GM12875 (cell line): ENCODE results near the gene EIF1AX.
"Not testable (repeated sequence)": the region's sequence is repeated elsewhere in the genome, so short reads cannot be mapped to it uniquely, and the experiment has no call there.

Experiments used
- H3K4me3 ChIP-seq: one replicate; pipeline ENCODE4 v1.5.1; 2011; ENCODE audit warnings: low read depth, low read length, control low read depth
- TF ChIP-seq, protein P1 (sequence below): IDR thresholded peaks from 2 replicates; pipeline ENCODE4 v1.5.1; 2011; ENCODE audit warnings: low read depth, mild to moderate bottlenecking, control low read depth, inconsistent platforms, low read length, moderate library complexity, borderline replicate concordance; ENCODE audit not compliant: insufficient read depth

The EIF1AX gene

DNA sequence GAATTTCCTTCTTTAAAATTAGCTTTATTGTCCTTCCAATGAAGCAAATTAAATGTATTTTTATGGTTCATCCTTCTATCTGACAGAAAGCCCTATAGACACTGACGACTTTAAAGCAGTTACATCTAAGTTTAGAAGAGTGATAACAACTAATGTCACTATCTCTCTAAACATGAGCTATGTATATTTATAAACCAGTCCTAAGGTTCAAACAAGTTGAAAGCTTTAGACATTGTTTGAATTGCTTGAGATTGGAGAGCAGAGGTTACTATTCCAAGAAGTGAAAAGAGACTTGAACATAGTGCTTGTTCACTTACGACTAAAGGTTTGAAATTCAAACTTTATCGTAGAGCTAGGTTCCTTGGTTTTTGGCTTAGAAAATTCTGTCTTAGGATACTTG, 30.2 kb upstream of the EIF1AX start:
- TF ChIP-seq, protein P1, sequence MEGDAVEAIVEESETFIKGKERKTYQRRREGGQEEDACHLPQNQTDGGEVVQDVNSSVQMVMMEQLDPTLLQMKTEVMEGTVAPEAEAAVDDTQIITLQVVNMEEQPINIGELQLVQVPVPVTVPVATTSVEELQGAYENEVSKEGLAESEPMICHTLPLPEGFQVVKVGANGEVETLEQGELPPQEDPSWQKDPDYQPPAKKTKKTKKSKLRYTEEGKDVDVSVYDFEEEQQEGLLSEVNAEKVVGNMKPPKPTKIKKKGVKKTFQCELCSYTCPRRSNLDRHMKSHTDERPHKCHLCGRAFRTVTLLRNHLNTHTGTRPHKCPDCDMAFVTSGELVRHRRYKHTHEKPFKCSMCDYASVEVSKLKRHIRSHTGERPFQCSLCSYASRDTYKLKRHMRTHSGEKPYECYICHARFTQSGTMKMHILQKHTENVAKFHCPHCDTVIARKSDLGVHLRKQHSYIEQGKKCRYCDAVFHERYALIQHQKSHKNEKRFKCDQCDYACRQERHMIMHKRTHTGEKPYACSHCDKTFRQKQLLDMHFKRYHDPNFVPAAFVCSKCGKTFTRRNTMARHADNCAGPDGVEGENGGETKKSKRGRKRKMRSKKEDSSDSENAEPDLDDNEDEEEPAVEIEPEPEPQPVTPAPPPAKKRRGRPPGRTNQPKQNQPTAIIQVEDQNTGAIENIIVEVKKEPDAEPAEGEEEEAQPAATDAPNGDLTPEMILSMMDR: no peak
- no peak overlapping the region for H3K4me3 ChIP-seq

DNA sequence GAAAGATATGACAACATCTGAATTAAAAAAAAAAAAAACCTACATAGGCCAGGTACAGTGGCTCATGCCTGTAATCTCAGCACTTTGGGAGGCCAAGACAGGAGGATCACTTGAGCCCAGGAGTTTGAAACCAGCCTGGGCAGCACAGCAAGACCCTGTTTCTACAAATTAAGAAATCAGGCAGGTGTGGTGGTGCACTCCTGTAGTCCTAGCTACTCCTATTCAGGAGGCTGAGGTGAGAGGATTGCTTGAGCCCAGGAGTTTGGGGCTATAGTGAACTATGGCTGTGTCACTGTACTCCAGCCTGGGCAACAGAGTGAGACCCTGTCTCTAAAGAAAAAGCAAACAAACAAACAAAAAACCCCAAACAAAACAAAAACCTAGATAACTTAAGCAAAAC, 20.9 kb upstream of the EIF1AX start:
- not testable (repeated sequence) for H3K4me3 ChIP-seq

DNA sequence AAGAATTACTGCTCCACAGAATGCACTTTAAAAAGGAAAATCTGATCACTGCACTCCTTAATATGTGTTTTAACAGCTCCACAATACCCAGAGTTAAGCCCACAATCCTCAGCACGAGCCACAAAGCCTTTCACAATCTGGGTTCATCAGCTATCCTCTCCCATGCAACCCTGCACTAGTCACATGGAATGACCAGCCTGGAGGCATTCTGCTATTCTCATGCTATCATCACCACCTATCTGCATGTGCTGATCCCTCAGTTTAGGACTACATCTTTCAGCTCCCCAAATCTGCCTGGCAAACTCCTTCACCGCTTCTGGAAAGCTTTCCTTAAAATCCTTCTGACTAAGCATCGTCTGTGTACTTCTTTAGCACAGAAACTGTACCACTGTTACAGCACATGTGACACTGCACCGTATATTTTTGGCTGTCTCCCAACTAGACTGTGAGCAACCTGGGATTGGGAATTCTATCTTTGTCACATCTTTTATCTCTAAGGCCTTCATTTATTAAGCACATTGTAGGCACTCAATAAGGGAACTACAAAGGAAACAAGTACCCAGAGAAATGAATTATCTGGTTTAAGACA, 18.3 kb upstream of the EIF1AX start:
- TF ChIP-seq, protein P1: no peak
- H3K4me3 ChIP-seq: no peak overlapping the region

DNA sequence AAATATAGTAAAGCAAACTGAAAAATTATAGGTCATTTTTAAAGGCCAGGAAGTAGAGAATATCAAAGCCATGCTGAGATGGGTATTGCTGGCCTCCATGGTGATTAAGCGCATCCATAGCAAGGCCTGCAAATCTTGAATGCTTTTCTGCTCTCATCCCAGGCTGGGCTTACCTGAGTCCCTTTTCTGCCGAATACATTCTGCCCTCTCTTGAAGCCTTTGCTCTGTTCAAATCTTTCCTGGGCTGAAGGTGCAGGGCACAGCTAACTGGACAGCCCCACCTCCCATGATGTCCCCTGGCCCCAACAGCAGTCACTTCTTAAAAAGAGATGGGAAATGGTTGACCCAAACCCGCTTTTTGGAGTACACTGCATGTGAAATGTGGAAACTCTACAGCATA, 10.1 kb upstream of the EIF1AX start:
- no peak overlapping the region for H3K4me3 ChIP-seq
- TF ChIP-seq, protein P1: no peak

DNA sequence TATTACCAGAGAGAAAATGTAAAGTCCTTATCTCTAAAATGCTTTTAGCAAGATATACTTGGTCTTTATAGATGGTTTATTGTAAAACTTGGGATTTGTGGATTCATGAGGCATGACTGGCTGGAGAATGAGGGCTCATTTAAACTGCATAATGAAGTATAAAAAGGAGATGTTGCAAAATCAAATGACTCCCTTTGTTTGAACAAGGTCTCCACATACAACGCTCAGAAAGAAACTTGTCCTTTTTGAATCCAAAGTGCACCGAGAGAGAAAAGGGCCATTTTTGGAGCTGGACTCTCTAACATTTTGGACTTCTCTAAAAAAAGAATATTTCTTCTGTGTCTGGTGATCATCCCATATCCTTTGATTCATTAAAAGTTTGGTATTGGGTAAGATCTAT, 7.7 kb upstream of the EIF1AX start:
- H3K4me3 ChIP-seq: no peak overlapping the region
- TF ChIP-seq, protein P1: no peak

DNA sequence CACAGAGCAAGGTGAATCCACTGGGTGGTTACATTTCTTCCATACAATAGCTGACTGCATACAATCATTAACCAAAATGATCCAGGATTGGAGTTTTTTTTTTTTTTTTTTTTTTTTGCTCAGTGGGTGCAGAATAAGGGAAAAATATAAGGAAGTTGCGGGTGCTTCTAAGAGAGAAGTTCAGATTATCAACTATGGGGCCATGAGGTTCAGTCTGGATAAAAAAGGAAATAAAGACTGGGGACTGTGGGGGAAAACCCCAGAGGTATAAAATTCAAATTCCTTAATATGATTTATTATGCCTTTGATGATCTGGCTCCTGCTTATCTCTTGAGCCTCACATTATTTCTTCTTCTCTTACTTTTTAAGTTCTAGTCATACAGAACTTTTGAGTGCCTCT, 5.9 kb upstream of the EIF1AX start:
- TF ChIP-seq, protein P1: no peak
- no peak overlapping the region for H3K4me3 ChIP-seq

DNA sequence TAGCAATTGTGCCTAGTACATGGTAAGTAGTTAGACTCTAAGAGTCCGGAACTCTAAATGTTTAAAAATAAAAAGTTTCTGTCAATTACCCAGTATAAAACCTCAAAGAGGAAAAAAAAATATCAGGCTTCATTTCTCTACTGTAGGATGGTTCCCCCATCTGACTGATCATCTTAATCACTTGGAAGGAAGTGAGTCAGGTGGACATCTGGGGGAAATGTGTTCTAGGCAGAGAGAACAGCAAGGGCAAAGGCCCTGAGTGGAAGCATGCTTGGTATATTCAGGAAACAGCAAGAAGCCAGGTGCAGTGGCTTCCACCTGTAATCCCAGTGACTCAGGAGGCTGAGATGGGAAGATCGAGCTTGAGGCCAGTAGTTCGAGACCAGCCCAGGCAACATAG, 2.9 kb upstream of the EIF1AX start:
- H3K4me3 ChIP-seq: no peak overlapping the region
- TF ChIP-seq, protein P1: no peak

DNA sequence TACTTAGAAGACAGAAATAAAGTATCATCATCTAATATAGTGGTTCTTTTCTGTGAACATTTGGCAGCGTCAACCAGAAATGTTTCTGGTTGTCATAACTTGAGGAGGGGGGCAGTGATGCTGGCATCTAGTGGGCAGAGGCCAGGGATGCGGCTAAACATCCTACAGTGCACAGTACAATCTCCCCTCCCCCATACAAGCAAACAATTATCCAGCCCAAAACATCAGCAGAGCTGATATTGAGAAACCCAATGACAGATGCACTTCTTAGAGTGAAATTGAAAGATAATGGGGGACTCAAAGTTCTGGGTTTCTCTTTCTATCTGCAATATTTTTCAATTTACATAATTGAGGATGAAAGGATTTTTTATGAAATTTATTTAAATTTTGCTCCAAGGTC, 1.9 kb upstream of the EIF1AX start:
- TF ChIP-seq, protein P1: no peak
- H3K4me3 ChIP-seq: no peak overlapping the region
